Fibroblast of skin of abdomen (primary cell): ENCODE measurements around the gene SPAST. TPM values are rescaled to one million over a fixed set of nuclear protein-coding genes. Genes with fewer than 3 reads are reported as not detected.
"Not testable (repeated sequence)": the region's sequence is repeated elsewhere in the genome, so short reads cannot be mapped to it uniquely, and the experiment has no call there.

Source experiments
- DNase-seq: peaks from one replicate; pipeline ENCODE4 v3.0.0-alpha.2; 2013
- polyA plus RNA-seq, 2 experiments: library from polyadenylated mRNA; unstranded; fragments of 120-200 nt; gene quantifications; one replicate each; pipeline ENCODE4 v1.2.1, GENCODE V29; 2013; ENCODE audit not compliant: insufficient read length in 2 of 2

Gene SPAST
- polyA plus RNA-seq (2013, experiment 1 of 2; ENCODE audit: insufficient read length) = 13.1 TPM
- 11.2 TPM for polyA plus RNA-seq (2013, experiment 2 of 2; ENCODE audit: insufficient read length)

- peak; percentile 97 for DNase-seq
These were observed at the start of gene SPAST for GRCh38 chr2:32063310-32064020. Gene SPAST (plus strand): TSS chr2:32063556. CDS start chr2:32063832, 276 bp downstream.

DNA sequence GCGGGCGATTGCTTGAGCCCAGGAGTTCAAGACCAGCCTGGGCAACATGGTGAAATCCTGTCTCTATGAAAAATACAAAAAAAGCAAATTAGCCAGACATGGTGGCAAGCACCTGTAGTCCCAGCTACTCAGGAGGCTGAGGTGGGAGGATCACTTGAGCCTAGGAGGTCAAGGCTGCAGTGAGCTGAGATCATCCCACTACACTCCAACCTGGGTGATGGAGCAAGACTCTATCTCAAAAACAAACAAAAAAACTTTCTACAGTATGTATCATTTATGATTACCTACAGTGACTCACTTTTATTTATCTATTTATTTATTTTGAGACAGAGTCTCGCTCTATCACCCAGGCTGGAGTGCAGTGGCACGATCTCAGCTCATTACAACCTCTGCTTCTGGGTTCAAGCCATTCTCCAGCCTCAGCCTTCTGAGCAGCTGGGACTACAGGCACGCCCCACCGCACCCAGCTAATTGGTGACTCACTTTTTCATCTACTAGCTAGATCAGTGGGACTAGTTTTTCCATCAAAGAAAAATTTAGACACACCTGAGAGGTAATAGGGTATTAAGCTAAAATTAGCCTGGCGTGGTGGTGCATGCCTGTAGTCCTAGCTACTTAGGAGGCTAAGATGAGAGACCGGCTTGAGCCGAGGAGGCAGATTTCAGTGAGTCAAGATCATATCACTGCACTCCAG is 44.4 kb upstream of the SPAST start:
- DNase-seq = not testable (repeated sequence)

DNA sequence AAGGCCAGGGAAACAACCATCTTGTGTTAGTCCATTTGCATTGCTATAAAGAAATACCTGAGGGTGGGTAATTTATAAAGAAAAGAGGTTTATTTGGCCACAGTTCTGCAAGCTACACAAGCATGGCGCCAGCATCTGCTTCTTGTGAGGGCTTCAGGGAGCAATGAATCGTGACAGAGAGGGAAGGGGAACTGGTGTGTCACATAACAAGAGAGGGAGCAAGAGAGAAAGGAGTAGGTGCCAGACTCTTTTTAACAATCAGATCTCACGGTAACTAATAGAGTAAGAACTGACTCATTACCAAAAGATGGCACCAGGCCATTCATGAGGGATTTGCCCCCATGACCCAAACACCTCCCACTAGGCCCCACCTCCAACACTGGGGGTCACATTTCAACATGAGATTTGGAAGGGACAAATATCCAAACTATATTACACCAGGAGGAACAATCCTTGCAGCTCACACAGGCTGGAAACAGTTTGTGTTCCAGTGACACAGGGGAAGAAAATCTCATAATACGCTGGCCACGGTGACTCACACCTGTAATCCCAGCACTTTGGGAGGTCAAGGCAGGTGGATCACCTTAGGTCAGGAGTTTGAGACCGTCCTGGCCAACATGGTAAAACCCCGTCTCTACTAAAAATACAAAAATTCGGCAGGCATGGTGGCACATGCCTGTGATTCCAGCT is 29.0 kb upstream of the SPAST start:
- not testable (repeated sequence) for DNase-seq

- DNase-seq = peak; percentile 91
These were observed 23.7 kb upstream of the SPAST start, which contains the start of gene DPY30 for GRCh38 chr2:32039447-32040219. Gene DPY30 (minus strand): TSS chr2:32039805. CDS start chr2:32039456, 349 bp downstream.

- DNase-seq = no peak
These were observed 19.8 kb upstream of the SPAST start for GRCh38 chr2:32043561-32043960.

GRCh38 chr2:32051836-32052439 is 11.4 kb upstream of the SPAST start:
- no peak for DNase-seq

GRCh38 chr2:32054583-32054982 is 8.8 kb upstream of the SPAST start:
- not testable (repeated sequence) for DNase-seq

- DNase-seq = peak; percentile 9
These were observed 5.2 kb upstream of the SPAST start for GRCh38 chr2:32058130-32058529.

GRCh38 chr2:32060266-32060665 is 3.1 kb upstream of the SPAST start:
- no peak for DNase-seq

GRCh38 chr2:32061430-32061829 is 1.9 kb upstream of the SPAST start:
- no peak for DNase-seq

DNA sequence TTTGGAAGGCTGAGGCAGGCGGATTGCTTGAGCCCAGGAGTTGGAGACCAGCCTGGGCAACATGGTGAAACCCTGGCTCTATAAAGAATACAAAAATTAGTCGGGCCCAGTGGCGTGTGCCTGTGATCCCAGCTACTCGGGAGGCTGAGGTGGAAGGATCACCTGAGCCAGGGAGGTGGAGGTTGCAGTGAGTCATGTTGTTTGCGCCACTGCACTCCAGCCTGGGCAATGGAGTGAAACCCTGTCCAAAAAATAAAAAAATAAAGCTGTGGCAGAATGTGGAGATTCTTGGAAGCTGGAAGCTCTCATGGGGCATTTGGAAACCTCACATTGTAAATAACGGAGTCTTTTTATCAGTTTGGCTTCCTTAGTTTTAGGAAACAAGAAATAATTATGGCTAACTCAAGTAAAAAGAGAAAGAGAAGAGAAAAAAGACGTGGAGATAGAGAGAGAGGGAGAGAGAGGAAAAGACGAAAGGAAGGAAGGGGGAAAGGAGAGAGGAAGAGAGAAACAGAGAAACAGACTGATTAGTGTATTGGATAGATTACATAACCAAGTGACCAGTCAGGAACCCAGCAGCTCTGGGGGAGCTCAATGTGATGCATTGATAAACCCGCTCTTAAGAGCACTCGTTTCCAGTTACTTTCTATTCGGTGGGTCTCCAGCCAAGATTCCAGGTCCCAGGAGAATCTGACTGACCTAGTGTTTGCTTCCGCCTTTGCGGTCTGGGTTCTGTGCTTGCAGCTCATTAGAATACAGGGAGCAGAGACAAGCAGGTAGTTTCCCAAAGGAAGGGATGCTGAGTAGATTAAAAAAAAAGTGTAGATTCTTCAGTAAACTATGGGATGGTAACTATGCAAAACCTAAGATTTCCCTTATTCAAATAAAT is 1.1 kb upstream of the SPAST start:
- peak; percentile 32 for DNase-seq

GRCh38 chr2:32064021-32064601 is 755 bp downstream of the SPAST start:
- DNase-seq = no peak

DNA sequence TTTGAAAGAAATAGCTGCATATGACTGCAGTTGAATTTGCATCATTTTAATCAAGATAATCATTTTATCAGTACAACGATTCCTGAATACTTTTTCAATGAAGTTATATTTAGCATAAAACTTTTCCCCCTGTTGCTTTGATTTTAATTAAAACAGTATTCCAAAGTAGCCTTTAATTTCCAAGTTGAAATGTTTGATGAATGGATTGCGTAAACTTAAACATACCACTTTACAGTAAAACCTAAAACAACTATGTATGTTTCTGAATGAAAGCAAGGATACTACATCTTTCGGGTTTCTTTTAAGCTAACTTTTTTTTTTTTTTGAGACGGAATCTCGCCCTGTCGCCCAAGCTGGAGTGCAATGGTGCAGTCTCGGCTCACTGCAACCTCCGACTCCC is 1.4 kb downstream of the SPAST start:
- no peak for DNase-seq

DNA sequence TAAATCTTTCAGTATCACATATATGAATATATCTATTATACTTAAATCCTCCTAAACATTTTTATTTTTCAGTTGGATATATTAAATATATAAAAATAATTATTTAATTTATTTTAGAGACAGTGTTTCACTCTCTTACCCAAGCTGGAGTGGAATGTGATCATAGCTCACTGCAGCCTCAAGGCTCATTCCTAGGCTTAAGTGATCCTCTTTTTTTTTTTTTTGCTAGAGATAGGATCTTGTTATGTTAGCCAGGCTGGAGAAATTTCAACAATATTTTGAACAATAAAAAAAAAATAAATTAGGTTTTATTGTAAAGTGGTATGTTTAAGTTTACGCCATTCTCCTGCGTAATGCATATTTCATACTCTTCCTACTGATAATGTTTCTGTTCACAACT is 4.2 kb downstream of the SPAST start:
- DNase-seq = no peak

DNA sequence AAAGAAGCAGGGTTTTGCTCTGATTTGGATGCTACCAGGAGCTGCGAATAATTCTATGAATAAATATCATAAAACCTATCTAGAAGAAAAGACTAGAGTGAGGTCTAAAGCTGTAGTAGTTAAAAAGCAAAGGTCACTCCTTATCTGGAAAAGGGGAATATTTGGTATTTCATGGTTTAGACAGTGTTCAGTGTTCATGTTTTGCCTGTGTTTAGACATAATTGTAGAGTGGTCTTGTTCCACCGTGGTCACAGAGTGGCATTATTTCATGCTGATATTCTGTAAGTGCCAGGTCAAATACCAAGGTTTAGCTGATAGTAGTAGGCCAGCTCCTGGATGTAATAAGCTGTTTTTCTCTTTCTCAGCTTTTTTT is 10.8 kb downstream of the SPAST start:
- no peak for DNase-seq

- no peak for DNase-seq
These were observed 32.3 kb downstream of the SPAST start for GRCh38 chr2:32095671-32096070.

DNA sequence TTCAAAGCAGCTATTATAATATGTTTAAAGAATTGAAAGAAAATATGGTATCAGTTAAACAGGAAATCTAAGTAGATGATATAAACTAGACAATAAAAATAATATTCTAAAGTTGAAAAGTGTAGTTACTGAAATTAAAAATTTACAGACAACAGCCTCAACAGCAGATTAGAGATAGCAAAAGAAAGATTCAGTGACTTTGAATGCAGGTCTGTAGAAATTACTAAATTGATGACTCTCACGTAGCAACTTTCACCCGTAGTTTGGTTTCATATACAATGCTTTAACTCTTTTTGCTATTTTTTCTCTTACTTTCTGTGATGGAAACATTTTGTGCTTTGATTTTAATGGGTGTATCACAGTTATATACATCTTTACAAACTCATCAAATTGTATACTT is 44.8 kb downstream of the SPAST start:
- no peak for DNase-seq

- no peak for DNase-seq
These were observed 54.7 kb downstream of the SPAST start for GRCh38 chr2:32118055-32118454.

GRCh38 chr2:32119161-32119560 is 55.8 kb downstream of the SPAST start:
- no peak for DNase-seq

GRCh38 chr2:32124660-32125059 is 61.3 kb downstream of the SPAST start:
- no peak for DNase-seq

- no peak for DNase-seq
These were observed 65.3 kb downstream of the SPAST start for GRCh38 chr2:32128636-32129035.
